ENCODE results near the gene NIPA2. TPM values are rescaled to one million over a fixed set of nuclear protein-coding genes. Genes with fewer than 3 reads are reported as not detected.
A peak's percentile ranks its signal among the peaks of the same experiment; 100 is the strongest.

NIPA2 gene
- total RNA-seq, 1 experiment from 2014 or later, result 108 TPM

DNA sequence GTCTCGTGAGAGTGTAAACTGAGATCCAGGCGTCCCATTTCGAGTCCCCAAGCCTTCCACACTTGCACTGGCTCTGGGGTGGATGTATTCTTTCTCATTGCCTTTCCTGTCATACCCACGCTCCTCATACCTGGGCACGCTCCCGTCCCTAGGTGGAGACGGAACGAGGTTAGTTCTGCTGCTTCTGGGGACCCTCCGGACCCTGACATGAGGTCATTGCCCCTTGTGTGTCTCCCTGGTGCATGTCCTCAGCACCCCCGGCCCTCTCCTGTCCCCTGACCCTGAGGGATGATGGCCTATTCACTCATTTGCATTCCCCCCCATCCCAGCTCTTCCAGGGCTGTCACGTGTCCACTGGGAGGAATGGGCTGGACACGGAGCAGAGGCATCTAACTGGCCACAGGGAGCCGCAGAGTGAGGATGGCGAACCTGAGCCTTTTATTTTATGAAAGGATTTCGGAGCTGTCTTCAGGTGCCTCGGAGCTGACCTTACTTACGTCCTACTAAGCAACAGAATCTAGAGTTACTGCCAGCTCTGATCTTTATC, 43.8 kb upstream of the NIPA2 start:
- ATAC-seq (no peak), DNase-seq (no peak)
- CTCF ChIA-PET, result no interaction called here
- Histone ChIP-seq H3K4me3 (ENCODE audit: low read length) (no peak overlapping the region), H3K9ac (ENCODE audit: low read length) (no peak overlapping the region), H4K20me1 (ENCODE audit: low read length) (no peaks in the 10 kb centered on the region), H3K4me1 (ENCODE audit: insufficient read depth, low read length) (no peaks in the 10 kb centered on the region), H3K27me3 (ENCODE audit: low read length) (no peaks in the 10 kb centered on the region), H3K36me3 (ENCODE audit: low read depth, low read length) (no peaks in the 10 kb centered on the region), H3K9me3 (ENCODE audit: low read length) (no peaks in the 10 kb centered on the region), H3K79me2 (ENCODE audit: low read length) (peaks cover 92% of the 10 kb centered on the region), H3K4me2 (ENCODE audit: low read length) (no peak overlapping the region), H3K9me2 (replicated peaks; ENCODE audit: low read length) (no peaks in the 10 kb centered on the region), H2AFZ (ENCODE audit: low read length) (no peak overlapping the region), H3K27ac (ENCODE audit: low read length) (no peak overlapping the region), H3F3A (ENCODE audit: low read length, unreplicated experiment) (no peaks in the 10 kb centered on the region)
- TF ChIP-seq EZH2phosphoT487 (IDR thresholded peaks at IDR 0.05; ENCODE audit: borderline replicate concordance, low read length) (no peak), EZH2 (IDR thresholded peaks at IDR 0.05; ENCODE audit: low read length, unreplicated experiment) (no peak)
- TF ChIP-seq, protein P1, sequence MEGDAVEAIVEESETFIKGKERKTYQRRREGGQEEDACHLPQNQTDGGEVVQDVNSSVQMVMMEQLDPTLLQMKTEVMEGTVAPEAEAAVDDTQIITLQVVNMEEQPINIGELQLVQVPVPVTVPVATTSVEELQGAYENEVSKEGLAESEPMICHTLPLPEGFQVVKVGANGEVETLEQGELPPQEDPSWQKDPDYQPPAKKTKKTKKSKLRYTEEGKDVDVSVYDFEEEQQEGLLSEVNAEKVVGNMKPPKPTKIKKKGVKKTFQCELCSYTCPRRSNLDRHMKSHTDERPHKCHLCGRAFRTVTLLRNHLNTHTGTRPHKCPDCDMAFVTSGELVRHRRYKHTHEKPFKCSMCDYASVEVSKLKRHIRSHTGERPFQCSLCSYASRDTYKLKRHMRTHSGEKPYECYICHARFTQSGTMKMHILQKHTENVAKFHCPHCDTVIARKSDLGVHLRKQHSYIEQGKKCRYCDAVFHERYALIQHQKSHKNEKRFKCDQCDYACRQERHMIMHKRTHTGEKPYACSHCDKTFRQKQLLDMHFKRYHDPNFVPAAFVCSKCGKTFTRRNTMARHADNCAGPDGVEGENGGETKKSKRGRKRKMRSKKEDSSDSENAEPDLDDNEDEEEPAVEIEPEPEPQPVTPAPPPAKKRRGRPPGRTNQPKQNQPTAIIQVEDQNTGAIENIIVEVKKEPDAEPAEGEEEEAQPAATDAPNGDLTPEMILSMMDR (conservative IDR thresholded peaks at IDR 0.05; ENCODE audit: low read depth, low read length), result no peak
- intact Hi-C loops (cut with micrococcal nuclease), result no loop called here
- POLR2A ChIA-PET (ENCODE audit: unreplicated experiment), result no interaction called here
- no TSS peak for BruUV-seq (replicated peaks)

DNA sequence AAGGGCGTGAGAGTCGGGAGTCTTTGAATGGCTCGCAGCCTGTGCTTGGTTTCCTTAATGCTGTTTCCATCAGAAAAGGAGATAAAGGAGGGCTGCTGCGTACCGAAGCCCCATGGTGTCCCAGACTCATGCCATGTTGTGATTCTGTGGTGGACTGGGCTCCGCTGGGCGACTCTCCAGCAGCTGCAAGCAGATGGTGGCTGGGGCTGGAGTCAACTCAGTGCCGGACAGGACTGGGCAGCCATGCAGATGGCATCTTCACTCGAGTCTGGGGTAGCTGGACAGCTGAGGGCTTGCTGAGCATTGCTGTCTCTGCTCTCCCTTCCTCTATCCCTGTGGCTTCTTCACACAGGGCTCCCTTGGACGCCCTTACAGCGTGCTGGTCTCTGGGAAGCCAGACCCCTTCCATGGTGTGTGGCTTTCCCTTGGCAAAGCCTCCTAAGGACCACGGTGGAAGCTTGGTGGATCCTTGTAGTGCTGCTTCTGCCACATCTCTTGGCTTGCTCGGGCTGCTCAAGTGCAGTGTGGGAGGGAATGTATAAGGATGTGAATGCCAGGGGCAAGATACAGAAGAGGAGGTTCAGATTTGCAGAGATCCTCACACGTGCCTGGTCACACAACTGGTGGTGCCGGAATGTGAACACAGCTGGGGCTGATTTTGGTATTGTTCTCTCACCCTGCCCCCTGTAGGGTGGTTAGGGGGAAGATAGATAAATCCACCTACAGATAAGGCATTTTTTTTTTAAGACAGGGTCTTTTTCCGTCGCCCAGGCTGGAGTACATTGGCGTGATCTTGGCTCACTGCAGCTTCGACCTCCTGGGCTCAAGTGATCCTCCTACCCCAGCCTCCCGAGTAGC, 43.0 kb upstream of the NIPA2 start:
- intact Hi-C loops (cut with micrococcal nuclease), result no loop called here
- Histone ChIP-seq H3K9me2 (replicated peaks; ENCODE audit: low read length) (no peaks in the 10 kb centered on the region), H3K27me3 (ENCODE audit: low read length) (no peaks in the 10 kb centered on the region), H3K9ac (ENCODE audit: low read length) (no peak overlapping the region), H3K36me3 (ENCODE audit: low read depth, low read length) (no peaks in the 10 kb centered on the region), H3K9me3 (ENCODE audit: low read length) (no peaks in the 10 kb centered on the region), H3K4me3 (ENCODE audit: low read length) (no peak overlapping the region), H3K27ac (ENCODE audit: low read length) (no peak overlapping the region), H3K4me1 (ENCODE audit: insufficient read depth, low read length) (no peaks in the 10 kb centered on the region), H4K20me1 (ENCODE audit: low read length) (no peaks in the 10 kb centered on the region), H3F3A (ENCODE audit: low read length, unreplicated experiment) (no peaks in the 10 kb centered on the region), H2AFZ (ENCODE audit: low read length) (no peak overlapping the region), H3K79me2 (ENCODE audit: low read length) (peaks cover 92% of the 10 kb centered on the region), H3K4me2 (ENCODE audit: low read length) (no peak overlapping the region)
- DNase-seq (no peak), ATAC-seq (peak; percentile 21; the same call in 1 of the 2 replicates)
- CTCF ChIA-PET, result no interaction called here
- TF ChIP-seq EZH2 (IDR thresholded peaks at IDR 0.05; ENCODE audit: low read length, unreplicated experiment), result no peak
- no peak for TF ChIP-seq EZH2phosphoT487 (IDR thresholded peaks at IDR 0.05; ENCODE audit: borderline replicate concordance, low read length)
- TF ChIP-seq, protein P1 (conservative IDR thresholded peaks at IDR 0.05; ENCODE audit: low read depth, low read length), result no peak
- POLR2A ChIA-PET (ENCODE audit: unreplicated experiment), result no interaction called here
- BruUV-seq (replicated peaks), result no TSS peak

DNA sequence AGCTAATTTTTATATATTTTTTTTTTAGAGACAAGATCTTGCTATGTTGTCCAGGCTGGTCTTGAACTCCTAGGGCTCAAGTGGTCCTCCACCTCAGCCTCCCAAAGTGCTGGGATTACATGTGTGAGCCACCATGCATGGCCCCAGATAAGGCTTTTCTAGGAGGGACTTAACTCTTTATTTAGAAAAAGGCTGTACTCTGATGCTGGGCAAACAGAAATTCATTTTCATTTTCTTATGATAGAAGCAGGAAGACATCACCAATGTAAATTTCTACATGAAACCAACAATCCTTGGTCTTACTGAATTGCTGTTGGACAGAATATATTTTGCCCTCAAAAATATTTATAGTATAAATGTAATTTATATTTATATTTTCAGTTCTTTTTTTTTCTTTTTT, 42.4 kb upstream of the NIPA2 start:
- Histone ChIP-seq H3K4me3 (ENCODE audit: low read length) (no peak overlapping the region), H3K9me3 (ENCODE audit: low read length) (no peaks in the 10 kb centered on the region), H3K27me3 (ENCODE audit: low read length) (no peaks in the 10 kb centered on the region), H3K9me2 (replicated peaks; ENCODE audit: low read length) (no peaks in the 10 kb centered on the region), H3F3A (ENCODE audit: low read length, unreplicated experiment) (no peaks in the 10 kb centered on the region), H3K4me1 (ENCODE audit: insufficient read depth, low read length) (no peaks in the 10 kb centered on the region), H3K36me3 (ENCODE audit: low read depth, low read length) (no peaks in the 10 kb centered on the region), H3K9ac (ENCODE audit: low read length) (no peak overlapping the region), H3K4me2 (ENCODE audit: low read length) (no peak overlapping the region), H3K79me2 (ENCODE audit: low read length) (peaks cover 89% of the 10 kb centered on the region), H2AFZ (ENCODE audit: low read length) (no peak overlapping the region), H3K27ac (ENCODE audit: low read length) (no peak overlapping the region), H4K20me1 (ENCODE audit: low read length) (no peaks in the 10 kb centered on the region)
- intact Hi-C loops (cut with micrococcal nuclease), result no loop called here
- POLR2A ChIA-PET (ENCODE audit: unreplicated experiment), result no interaction called here
- CTCF ChIA-PET, result no interaction called here
- TF ChIP-seq EZH2 (IDR thresholded peaks at IDR 0.05; ENCODE audit: low read length, unreplicated experiment), result no peak
- TF ChIP-seq, protein P1 (conservative IDR thresholded peaks at IDR 0.05; ENCODE audit: low read depth, low read length), result no peak
- TF ChIP-seq EZH2phosphoT487 (IDR thresholded peaks at IDR 0.05; ENCODE audit: borderline replicate concordance, low read length), result no peak
- BruUV-seq (replicated peaks), result no TSS peak
- ATAC-seq, result no peak
- DNase-seq, result no peak
